GM13977 (cell line): ENCODE data around the gene TRIM13.
"Not testable (repeated sequence)": the region's sequence is repeated elsewhere in the genome, so short reads cannot be mapped to it uniquely, and the experiment has no call there.

Source experiments
- DNase-seq: peaks from one replicate; pipeline ENCODE4 v3.0.0; 2012; ENCODE audit warnings: low spot score
- CTCF ChIP-seq: IDR thresholded peaks from 2 replicates; pipeline ENCODE4 v1.5.1; 2012; ENCODE audit warnings: mild to moderate bottlenecking, control low read depth; ENCODE audit not compliant: insufficient read depth; ENCODE audit errors: extremely low read depth, missing control alignments
- in situ Hi-C: fragments of 300-500 bp; cut with MboI; formaldehyde crosslinking; loops from one replicate; pipeline ENCODE4 v1.12.0; 2022; ENCODE audit warnings: low sequenced_read_pairs, low pct_unique_long_range_greater_than_20kb, mixed read lengths, inconsistent platforms; ENCODE audit not compliant: unreplicated experiment

Gene TRIM13

GRCh38 chr13:50052478-50052877, 55.6 kb downstream of the TRIM13 start:
- no peak for DNase-seq
- in situ Hi-C loops: no loop called here
- no peak for TF ChIP-seq CTCF

DNA sequence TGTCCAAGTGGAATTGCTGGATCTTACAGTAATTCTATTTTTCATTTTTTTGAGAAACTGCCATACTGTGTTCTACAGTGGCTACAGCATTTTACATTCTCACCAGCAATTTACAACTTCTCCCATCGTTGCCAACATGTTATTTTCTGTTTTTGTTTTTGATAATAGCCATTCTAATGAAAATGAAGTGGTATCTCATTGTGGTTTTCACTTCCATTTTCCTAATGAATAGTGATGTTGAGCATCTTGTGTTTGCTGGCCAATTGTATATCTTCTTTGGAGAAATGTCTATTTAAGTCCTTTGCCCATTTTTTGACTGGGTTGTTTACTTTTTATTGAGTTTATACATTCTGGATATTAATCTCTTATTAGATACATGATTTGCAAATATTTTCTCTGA, 57.0 kb downstream of the TRIM13 start:
- in situ Hi-C loops: no loop called here
- no peak for DNase-seq
- no peak for TF ChIP-seq CTCF

DNA sequence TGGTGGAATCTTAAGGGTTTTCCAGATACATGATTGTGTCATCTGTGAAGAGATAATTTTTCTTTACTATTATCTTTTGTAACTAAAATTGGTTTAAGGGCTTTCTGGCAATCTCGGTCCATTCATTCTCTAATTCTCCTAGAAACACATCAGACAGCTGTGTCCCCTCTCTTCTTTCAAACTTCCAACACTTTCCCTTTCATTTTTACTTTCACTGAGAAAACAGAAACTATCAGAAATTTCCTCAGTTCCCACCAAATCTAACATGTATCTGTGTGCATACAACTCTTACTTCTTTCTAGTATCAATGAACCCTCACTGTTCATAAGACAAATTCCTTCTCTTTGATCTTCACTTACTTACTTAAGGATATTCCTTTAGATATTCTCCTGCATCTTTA, 58.6 kb downstream of the TRIM13 start:
- in situ Hi-C loops: no loop called here
- TF ChIP-seq CTCF: no peak
- DNase-seq: no peak

DNA sequence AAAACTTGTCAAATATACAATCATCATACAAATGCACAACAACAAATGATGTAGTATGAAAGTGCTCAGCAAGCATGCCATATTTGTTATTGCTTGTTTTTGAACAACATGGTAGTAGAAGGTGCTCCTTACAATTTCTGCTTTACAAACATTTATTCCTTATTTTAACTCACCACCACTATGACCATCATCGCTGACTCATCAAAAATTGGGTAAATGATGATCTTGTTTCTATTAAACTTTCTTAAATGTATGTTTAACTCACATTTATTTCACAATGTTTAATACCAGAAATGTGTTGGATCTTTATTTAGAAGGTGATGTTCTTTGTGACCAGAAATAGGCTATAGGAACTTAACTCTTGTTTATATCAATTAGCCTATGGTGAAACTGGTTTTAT, 63.9 kb downstream of the TRIM13 start:
- no peak for TF ChIP-seq CTCF
- in situ Hi-C loops: no loop called here
- DNase-seq: no peak

DNA sequence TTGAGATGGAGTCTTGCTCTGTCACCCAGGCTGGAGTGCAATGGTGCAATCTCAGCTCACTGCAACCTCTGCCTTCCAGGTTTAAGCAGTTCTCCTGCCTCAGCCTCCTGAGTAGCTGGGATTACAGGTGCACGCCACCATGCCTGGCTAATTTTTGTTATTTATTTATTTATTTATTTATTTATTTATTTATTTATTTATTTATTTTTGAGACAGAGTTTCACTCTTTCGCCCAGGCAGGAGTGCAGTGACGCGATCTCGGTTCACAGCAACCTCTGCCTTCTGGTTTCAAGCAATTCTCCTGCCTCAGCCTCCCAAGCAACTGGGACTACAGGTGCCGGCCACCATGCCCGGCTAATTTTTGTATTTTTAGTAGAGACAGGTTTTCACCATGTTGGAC, 65.5 kb downstream of the TRIM13 start:
- in situ Hi-C loops: not testable (repeated sequence)

GRCh38 chr13:50065712-50066111, 68.9 kb downstream of the TRIM13 start:
- in situ Hi-C loops: no loop called here
- no peak for TF ChIP-seq CTCF

More for the DNA sequence above, 65.5 kb downstream of the TRIM13 start:
- not testable (repeated sequence) for DNase-seq

More at GRCh38 chr13:50065712-50066111, 68.9 kb downstream of the TRIM13 start:
- no peak for DNase-seq
